ENCODE results near the gene HPCAL1.

The HPCAL1 gene

GRCh38 chr2:10353931-10354330 lies 51.2 kb downstream of the HPCAL1 start:
- H3K4me2 ChIP-seq (ENCODE audit: low read length), result no peak overlapping the region
- H3K4me1 ChIP-seq (ENCODE audit: control insufficient read depth, low read length), result no peaks in the 10 kb centered on the region
- no peaks in the 10 kb centered on the region for H3F3A ChIP-seq (ENCODE audit: control insufficient read depth, insufficient read depth)
- no peak overlapping the region for H3K27ac ChIP-seq (ENCODE audit: low read depth, low read length)
- H3K36me3 ChIP-seq (ENCODE audit: control insufficient read depth, low read length), result no peaks in the 10 kb centered on the region
- no peaks in the 10 kb centered on the region for H3K27me3 ChIP-seq (ENCODE audit: control insufficient read depth, low read length)
- H3K79me2 ChIP-seq (ENCODE audit: control insufficient read depth, low read length), result no peaks in the 10 kb centered on the region
- H3K9me2 ChIP-seq (replicated peaks; ENCODE audit: control insufficient read depth, low read length), result no peaks in the 10 kb centered on the region
- no peak overlapping the region for H3K4me3 ChIP-seq (ENCODE audit: low read length)
- H4K20me1 ChIP-seq (ENCODE audit: control insufficient read depth, insufficient read depth, low read depth, low read length), result no peaks in the 10 kb centered on the region
- H3K9me3 ChIP-seq (ENCODE audit: control insufficient read depth, insufficient read depth, low read length), result no peaks in the 10 kb centered on the region
- TF ChIP-seq EZH2phosphoT487 (IDR thresholded peaks at IDR 0.05; ENCODE audit: borderline replicate concordance, low read length), result no peak

GRCh38 chr2:10354399-10354798 lies 51.7 kb downstream of the HPCAL1 start:
- H3K4me3 ChIP-seq (ENCODE audit: low read length), result no peak overlapping the region
- H3K4me1 ChIP-seq (ENCODE audit: control insufficient read depth, low read length), result no peaks in the 10 kb centered on the region
- H3K9me3 ChIP-seq (ENCODE audit: control insufficient read depth, insufficient read depth, low read length), result no peaks in the 10 kb centered on the region
- no peaks in the 10 kb centered on the region for H3K27me3 ChIP-seq (ENCODE audit: control insufficient read depth, low read length)
- no peak overlapping the region for H3K27ac ChIP-seq (ENCODE audit: low read depth, low read length)
- no peaks in the 10 kb centered on the region for H3K36me3 ChIP-seq (ENCODE audit: control insufficient read depth, low read length)
- no peaks in the 10 kb centered on the region for H4K20me1 ChIP-seq (ENCODE audit: control insufficient read depth, insufficient read depth, low read depth, low read length)
- no peak for TF ChIP-seq CTCF (IDR thresholded peaks at IDR 0.05; ENCODE audit: low read depth, low read length, poor library complexity, severe bottlenecking)
- no peaks in the 10 kb centered on the region for H3F3A ChIP-seq (ENCODE audit: control insufficient read depth, insufficient read depth)
- H3K9me2 ChIP-seq (replicated peaks; ENCODE audit: control insufficient read depth, low read length), result no peaks in the 10 kb centered on the region
- H3K4me2 ChIP-seq (ENCODE audit: low read length), result no peak overlapping the region
- H3K79me2 ChIP-seq (ENCODE audit: control insufficient read depth, low read length), result no peaks in the 10 kb centered on the region

- Histone ChIP-seq H3F3A (ENCODE audit: control insufficient read depth, insufficient read depth) (no peaks in the 10 kb centered on the region), H3K27me3 (ENCODE audit: control insufficient read depth, low read length) (no peaks in the 10 kb centered on the region), H3K36me3 (ENCODE audit: control insufficient read depth, low read length) (no peaks in the 10 kb centered on the region), H3K4me1 (ENCODE audit: control insufficient read depth, low read length) (no peaks in the 10 kb centered on the region), H3K27ac (ENCODE audit: low read depth, low read length) (no peak overlapping the region), H3K4me2 (ENCODE audit: low read length) (no peak overlapping the region), H3K79me2 (ENCODE audit: control insufficient read depth, low read length) (no peaks in the 10 kb centered on the region), H3K4me3 (ENCODE audit: low read length) (no peak overlapping the region), H3K9me3 (ENCODE audit: control insufficient read depth, insufficient read depth, low read length) (no peaks in the 10 kb centered on the region), H4K20me1 (ENCODE audit: control insufficient read depth, insufficient read depth, low read depth, low read length) (no peaks in the 10 kb centered on the region), H3K9me2 (replicated peaks; ENCODE audit: control insufficient read depth, low read length) (no peaks in the 10 kb centered on the region)
- TF ChIP-seq EZH2phosphoT487 (IDR thresholded peaks at IDR 0.05; ENCODE audit: borderline replicate concordance, low read length) (no peak), CTCF (IDR thresholded peaks at IDR 0.05; ENCODE audit: low read depth, low read length, poor library complexity, severe bottlenecking) (no peak)
Observed at GRCh38 chr2:10355471-10356438, 53.1 kb downstream of the HPCAL1 start.

- Histone ChIP-seq H4K20me1 (ENCODE audit: control insufficient read depth, insufficient read depth, low read depth, low read length) (no peaks in the 10 kb centered on the region), H3K27ac (ENCODE audit: low read depth, low read length) (no peak overlapping the region)
Observed at GRCh38 chr2:10356439-10356811, 53.7 kb downstream of the HPCAL1 start.

More at GRCh38 chr2:10356439-10356811, 53.7 kb downstream of the HPCAL1 start:
- H3K4me1 ChIP-seq (ENCODE audit: control insufficient read depth, low read length), result no peaks in the 10 kb centered on the region
- no peaks in the 10 kb centered on the region for H3K27me3 ChIP-seq (ENCODE audit: control insufficient read depth, low read length)
- no peaks in the 10 kb centered on the region for H3F3A ChIP-seq (ENCODE audit: control insufficient read depth, insufficient read depth)
- no peak for TF ChIP-seq CTCF (IDR thresholded peaks at IDR 0.05; ENCODE audit: low read depth, low read length, poor library complexity, severe bottlenecking)
- TF ChIP-seq EZH2phosphoT487 (IDR thresholded peaks at IDR 0.05; ENCODE audit: borderline replicate concordance, low read length), result no peak
- H3K9me2 ChIP-seq (replicated peaks; ENCODE audit: control insufficient read depth, low read length), result no peaks in the 10 kb centered on the region
- no peaks in the 10 kb centered on the region for H3K9me3 ChIP-seq (ENCODE audit: control insufficient read depth, insufficient read depth, low read length)
- H3K4me2 ChIP-seq (ENCODE audit: low read length), result no peak overlapping the region
- no peaks in the 10 kb centered on the region for H3K79me2 ChIP-seq (ENCODE audit: control insufficient read depth, low read length)
- H3K36me3 ChIP-seq (ENCODE audit: control insufficient read depth, low read length), result no peaks in the 10 kb centered on the region
- H3K4me3 ChIP-seq (ENCODE audit: low read length), result no peak overlapping the region
